HCT116 (cell line): Measurements from ENCODE around the gene STRN.

Experiments
- CTCF ChIP-seq, 3 experiments: fragments of 200-600 bp in 1 of 3; sonication (generic) in 1 of 3; IDR thresholded peaks in 2 of 3; conservative IDR thresholded peaks in 1 of 3; 2 replicates each; pipeline ENCODE4 v1.5.1; 2012 to 2017; ENCODE audit warnings: low read depth in 2 of 3, low read length in 2 of 3, antibody characterized with exemption in 1 of 3, borderline replicate concordance in 1 of 3, control low read depth in 1 of 3, mild to moderate bottlenecking in 1 of 3, mixed read lengths in 1 of 3, mixed run types in 1 of 3, moderate library complexity in 1 of 3; ENCODE audit not compliant: insufficient read depth in 1 of 3
- EGR1 ChIP-seq: IDR thresholded peaks from 2 replicates; pipeline ENCODE4 v1.6.1; 2012; ENCODE audit warnings: low read depth
- ELF1 ChIP-seq: IDR thresholded peaks from 2 replicates; pipeline ENCODE4 v1.6.1; 2012; ENCODE audit warnings: low read depth, borderline replicate concordance
- EZH2 ChIP-seq: fragments of 200-600 bp; sonication (generic); IDR thresholded peaks from 2 replicates; pipeline ENCODE4 v1.6.1; 2017; ENCODE audit warnings: antibody characterized with exemption, mixed run types
- EZH2phosphoT487 ChIP-seq: fragments of 200-600 bp; IDR thresholded peaks from 2 replicates; pipeline ENCODE4 v1.6.1; 2018; ENCODE audit warnings: antibody characterized with exemption, borderline replicate concordance
- JUND ChIP-seq: IDR thresholded peaks from 2 replicates; pipeline ENCODE4 v1.6.1; 2012
- POLR2A ChIP-seq: IDR thresholded peaks from 2 replicates; pipeline ENCODE4 v1.7.0; 2011; ENCODE audit warnings: borderline replicate concordance; ENCODE audit not compliant: insufficient read depth, insufficient read length; ENCODE audit errors: extremely low read depth
- POLR2AphosphoS5 ChIP-seq: IDR thresholded peaks from 2 replicates; pipeline ENCODE4 v1.6.1; 2011; ENCODE audit warnings: mild to moderate bottlenecking, low read depth, low read length, moderate library complexity
- REST ChIP-seq: IDR thresholded peaks from 2 replicates; pipeline ENCODE4 v1.6.1; 2012; ENCODE audit warnings: low read depth
- YY1 ChIP-seq: IDR thresholded peaks from 2 replicates; pipeline ENCODE4 v1.6.1; 2011; ENCODE audit warnings: low read length, low read depth, moderate library complexity, mild to moderate bottlenecking; ENCODE audit not compliant: insufficient replicate concordance; ENCODE audit errors: extremely low read depth
- TF ChIP-seq, protein P1 (sequence below): IDR thresholded peaks from 2 replicates; pipeline ENCODE4 v1.6.1; 2012

GRCh38 chr2:36963734-36964133 is 2.6 kb downstream of the STRN start:
- TF ChIP-seq POLR2A = no peak
- no peak for TF ChIP-seq CTCF (IDR thresholded peaks at IDR 0.05 in 2 of 3, conservative IDR thresholded peaks at IDR 0.05 in 1 of 3; ENCODE audit: borderline replicate concordance in 1 of 3, insufficient read depth in 1 of 3, low read depth in 2 of 3, low read length in 2 of 3)
- TF ChIP-seq EZH2 = no peak
- TF ChIP-seq EGR1 = no peak
- no peak for TF ChIP-seq JUND
- TF ChIP-seq, protein P1, sequence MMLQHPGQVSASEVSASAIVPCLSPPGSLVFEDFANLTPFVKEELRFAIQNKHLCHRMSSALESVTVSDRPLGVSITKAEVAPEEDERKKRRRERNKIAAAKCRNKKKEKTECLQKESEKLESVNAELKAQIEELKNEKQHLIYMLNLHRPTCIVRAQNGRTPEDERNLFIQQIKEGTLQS = no peak
- no peak for TF ChIP-seq ELF1
- no peak for TF ChIP-seq REST
- no peak for TF ChIP-seq YY1
- TF ChIP-seq EZH2phosphoT487 = no peak
- TF ChIP-seq POLR2AphosphoS5 = no peak
